SH-SY5Y (cell line): ENCODE data around the gene SLC10A7.

Experiments used
- GATA2 ChIP-seq: IDR thresholded peaks from 2 replicates; pipeline ENCODE4 v1.6.1; 2011; ENCODE audit warnings: mild to moderate bottlenecking, low read depth, low read length
- GATA3 ChIP-seq: IDR thresholded peaks from 2 replicates; pipeline ENCODE4 v1.6.1; 2011; ENCODE audit warnings: low read depth, mild to moderate bottlenecking, low read length, moderate library complexity

GRCh38 chr4:146367347-146367746, 154.4 kb downstream of the SLC10A7 start:
- TF ChIP-seq GATA2 (no peak), GATA3 (no peak)
